ENCODE data around the gene BEAN1. TPM values are rescaled to one million over a fixed set of nuclear protein-coding genes. Genes with fewer than 3 reads are reported as not detected.

Gene BEAN1
- total RNA-seq, 2 experiments from 2014 or later, result not detected

DNA sequence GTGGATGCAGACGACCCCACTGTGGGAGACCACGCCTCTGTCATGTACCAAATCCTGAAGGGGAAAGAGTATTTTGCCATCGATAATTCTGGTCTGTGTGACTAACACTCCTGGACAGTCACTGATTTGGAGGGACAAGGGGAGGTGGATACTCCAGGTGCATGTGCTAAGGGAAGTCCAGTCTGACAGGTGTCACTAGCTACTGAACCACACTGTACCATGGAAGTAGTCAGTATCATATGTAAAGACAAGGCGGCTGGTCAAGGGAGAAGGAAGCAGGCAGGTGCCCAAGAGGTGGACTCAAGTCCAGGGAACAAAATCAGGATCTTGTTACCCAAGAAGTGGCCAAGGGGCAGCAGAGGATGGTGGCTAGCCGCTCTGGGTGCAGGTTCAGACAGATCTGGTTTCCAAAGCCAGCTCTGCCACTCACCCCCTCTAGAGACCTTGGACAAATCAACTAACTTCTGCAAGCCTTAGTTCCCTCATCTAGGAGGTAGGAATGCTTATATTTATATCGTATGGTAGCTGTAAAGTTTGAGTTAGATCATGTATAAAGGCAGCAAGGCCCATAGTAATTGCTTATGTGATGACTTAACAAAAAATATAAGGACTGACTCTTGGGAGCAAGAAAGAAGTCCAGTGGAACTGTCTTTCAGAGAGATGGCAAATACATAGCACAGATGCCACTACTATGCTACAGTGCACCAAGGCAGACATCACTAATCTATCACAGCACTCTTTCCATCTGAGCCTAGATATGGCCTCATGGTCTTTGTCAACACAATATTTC lies 38.5 kb upstream of the BEAN1 start:
- Mint-ChIP-seq H3K36me3 (no peaks in the 10 kb centered on the region), H3K4me1 (no peaks in the 10 kb centered on the region), H3K27ac (no peak overlapping the region), H3K27me3 (peaks cover 8% of the 10 kb centered on the region), H3K9me3 (no peaks in the 10 kb centered on the region), H3K4me3 (no peak overlapping the region)
- no peak for DNase-seq
- ATAC-seq (ENCODE audit: low read depth), result no peak
- POLR2A ChIA-PET, result no interaction called here

DNA sequence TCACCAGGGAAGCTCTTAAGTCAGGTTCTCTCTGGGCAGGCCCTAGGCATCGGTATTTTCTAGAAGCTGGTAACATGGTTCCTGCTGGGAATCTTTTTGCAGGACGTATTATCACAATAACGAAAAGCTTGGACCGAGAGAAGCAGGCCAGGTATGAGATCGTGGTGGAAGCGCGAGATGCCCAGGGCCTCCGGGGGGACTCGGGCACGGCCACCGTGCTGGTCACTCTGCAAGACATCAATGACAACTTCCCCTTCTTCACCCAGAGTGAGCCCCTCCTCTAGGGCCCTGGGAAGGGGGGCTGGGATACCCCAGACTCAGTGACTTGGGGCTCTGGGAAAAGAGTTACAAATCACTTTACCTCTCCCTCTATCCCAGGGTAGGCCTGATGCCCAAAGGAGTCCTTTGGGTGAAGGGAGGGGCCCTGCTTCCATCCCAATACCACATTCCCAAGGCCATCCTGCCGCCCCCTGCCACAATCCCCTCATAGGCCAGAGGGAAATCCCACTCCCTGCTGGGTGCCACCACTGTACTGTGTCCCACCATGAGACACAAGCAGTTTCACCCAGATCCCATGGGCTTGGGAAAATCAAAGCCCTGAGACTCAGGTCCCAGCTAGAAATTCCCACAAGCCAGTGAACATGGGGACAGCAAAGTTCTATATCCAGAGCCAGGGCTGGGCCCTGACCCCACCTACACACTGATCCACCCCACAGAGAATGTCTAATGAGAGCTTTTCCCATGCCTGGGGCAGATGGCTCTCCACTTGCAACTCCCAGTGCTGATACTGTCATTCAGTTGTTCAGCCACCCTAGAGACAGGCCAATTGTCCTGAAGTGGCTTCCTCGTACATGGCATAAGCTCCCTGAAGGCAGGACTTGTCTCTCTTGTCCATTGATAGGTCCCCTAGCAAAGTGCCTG lies 37.6 kb upstream of the BEAN1 start:
- POLR2A ChIA-PET, result no interaction called here
- Mint-ChIP-seq H3K27me3 (peaks cover 17% of the 10 kb centered on the region), H3K9me3 (no peaks in the 10 kb centered on the region), H3K36me3 (no peaks in the 10 kb centered on the region), H3K27ac (no peak overlapping the region), H3K4me3 (no peak overlapping the region), H3K4me1 (no peaks in the 10 kb centered on the region)
- DNase-seq (no peak), ATAC-seq (ENCODE audit: low read depth) (no peak)

DNA sequence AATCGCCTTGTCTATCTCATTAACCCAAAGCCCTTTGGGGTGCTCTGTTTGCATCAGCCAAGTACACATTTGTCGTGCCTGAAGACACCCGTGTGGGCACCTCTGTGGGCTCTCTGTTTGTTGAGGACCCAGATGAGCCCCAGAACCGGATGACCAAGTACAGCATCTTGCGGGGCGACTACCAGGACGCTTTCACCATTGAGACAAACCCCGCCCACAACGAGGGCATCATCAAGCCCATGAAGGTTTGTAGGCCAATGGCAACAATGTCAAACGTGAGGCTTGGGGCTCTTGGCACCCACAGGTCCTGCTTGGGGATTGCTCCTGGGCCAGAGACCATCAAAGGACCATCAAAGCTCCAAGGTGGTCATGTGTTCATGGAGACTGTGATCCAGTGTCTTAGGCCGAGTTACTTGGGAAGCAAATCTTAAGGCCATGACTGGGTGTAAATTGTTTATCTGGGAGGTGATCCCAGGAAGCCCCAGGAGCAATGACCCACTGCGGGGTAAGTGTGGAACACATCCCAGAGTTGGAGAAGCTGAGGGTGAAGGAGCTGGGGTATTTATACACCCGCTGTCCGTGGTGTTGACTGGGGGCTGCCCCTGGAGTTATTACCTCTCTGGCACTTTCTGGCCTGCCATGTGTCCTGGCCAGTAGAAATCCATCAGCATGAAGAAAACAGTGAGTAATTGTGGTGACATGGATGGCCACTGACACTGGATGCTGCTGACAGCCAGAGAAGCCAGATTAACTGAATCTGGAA lies 36.6 kb upstream of the BEAN1 start:
- H3K27me3 Mint-ChIP-seq, result peaks cover 18% of the 10 kb centered on the region
- no peaks in the 10 kb centered on the region for H3K36me3 Mint-ChIP-seq
- no peak overlapping the region for H3K27ac Mint-ChIP-seq
- no peak overlapping the region for H3K4me3 Mint-ChIP-seq
- DNase-seq (no peak), ATAC-seq (ENCODE audit: low read depth) (no peak)
- H3K9me3 Mint-ChIP-seq, result no peaks in the 10 kb centered on the region
- H3K4me1 Mint-ChIP-seq, result no peaks in the 10 kb centered on the region
- POLR2A ChIA-PET, result no interaction called here

- Mint-ChIP-seq H3K4me1 (no peaks in the 10 kb centered on the region), H3K27me3 (peaks cover 17% of the 10 kb centered on the region), H3K4me3 (no peak overlapping the region), H3K27ac (no peak overlapping the region), H3K9me3 (no peaks in the 10 kb centered on the region), H3K36me3 (no peaks in the 10 kb centered on the region)
- DNase-seq (no peak), ATAC-seq (ENCODE audit: low read depth) (no peak)
- POLR2A ChIA-PET, result no interaction called here
Measured at GRCh38 chr16:66391726-66392670, 35.1 kb upstream of the BEAN1 start.

DNA sequence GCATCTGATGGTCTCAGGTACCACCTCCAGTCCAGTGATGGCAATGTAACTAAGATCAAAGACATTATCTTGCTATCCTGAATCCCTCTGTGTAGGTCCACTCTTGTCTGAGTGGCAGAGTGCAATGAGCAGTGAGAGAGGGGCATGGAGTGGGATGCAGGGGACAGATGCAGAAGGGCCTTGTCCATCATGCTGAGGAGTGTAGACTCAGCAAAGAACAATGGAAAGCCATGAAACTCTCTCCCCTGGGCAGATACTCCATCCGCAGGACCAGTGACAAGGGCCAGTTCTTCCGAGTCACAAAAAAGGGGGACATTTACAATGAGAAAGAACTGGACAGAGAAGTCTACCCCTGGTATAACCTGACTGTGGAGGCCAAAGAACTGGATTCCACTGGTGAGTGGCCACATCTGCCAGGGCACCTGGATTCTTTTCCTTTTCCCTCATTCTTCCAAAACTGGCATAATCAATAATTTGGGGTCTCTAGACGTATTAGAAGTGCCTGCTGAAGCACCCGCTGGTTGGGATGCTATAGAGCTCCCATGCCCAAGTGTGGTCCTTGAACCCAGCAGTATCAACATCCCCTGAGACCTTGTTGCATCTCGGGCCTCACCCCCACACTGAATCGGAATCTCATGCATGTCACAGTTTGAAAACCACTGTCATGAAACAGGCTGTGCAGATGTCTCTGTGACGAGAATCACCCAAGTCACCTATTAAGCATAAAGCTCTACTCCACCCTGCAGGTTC lies 31.1 kb upstream of the BEAN1 start:
- Mint-ChIP-seq H3K4me1 (no peaks in the 10 kb centered on the region), H3K4me3 (no peak overlapping the region), H3K9me3 (no peaks in the 10 kb centered on the region), H3K27ac (no peak overlapping the region), H3K27me3 (peaks cover 17% of the 10 kb centered on the region), H3K36me3 (no peaks in the 10 kb centered on the region)
- DNase-seq, result no peak
- no peak for ATAC-seq (ENCODE audit: low read depth)
- POLR2A ChIA-PET, result no interaction called here

- H3K4me3 Mint-ChIP-seq, result no peak overlapping the region
- H3K4me1 Mint-ChIP-seq, result no peaks in the 10 kb centered on the region
- H3K9me3 Mint-ChIP-seq, result no peaks in the 10 kb centered on the region
- DNase-seq (no peak), ATAC-seq (ENCODE audit: low read depth) (no peak)
- H3K27me3 Mint-ChIP-seq, result peaks cover 17% of the 10 kb centered on the region
- POLR2A ChIA-PET, result no interaction called here
- no peak overlapping the region for H3K27ac Mint-ChIP-seq
- H3K36me3 Mint-ChIP-seq, result no peaks in the 10 kb centered on the region
Measured at GRCh38 chr16:66397736-66398433, 29.2 kb upstream of the BEAN1 start.

DNA sequence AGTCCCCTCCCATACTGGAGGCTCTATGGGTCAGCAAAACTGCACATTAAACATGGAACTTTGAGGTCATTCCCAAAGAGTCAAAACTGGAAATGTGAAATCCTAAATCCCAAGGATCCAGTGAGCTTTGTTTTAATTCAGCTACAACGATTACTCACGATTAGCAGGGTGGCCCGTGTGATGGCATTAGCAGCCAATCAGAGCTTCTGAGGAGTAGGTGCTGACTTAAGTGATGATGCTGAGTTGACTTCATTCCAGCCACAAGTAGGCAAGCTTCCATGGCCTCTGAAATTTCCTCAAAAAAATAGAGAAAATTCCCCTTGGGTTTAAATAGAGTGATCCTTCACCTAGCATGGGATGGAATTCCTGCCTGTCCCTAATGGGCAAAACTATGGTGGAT lies 28.1 kb upstream of the BEAN1 start:
- no peak overlapping the region for H3K4me3 Mint-ChIP-seq
- peaks cover 10% of the 10 kb centered on the region for H3K27me3 Mint-ChIP-seq
- ATAC-seq (ENCODE audit: low read depth), result no peak
- POLR2A ChIA-PET, result no interaction called here
- no peak for DNase-seq
- no peaks in the 10 kb centered on the region for H3K9me3 Mint-ChIP-seq
- H3K36me3 Mint-ChIP-seq, result no peaks in the 10 kb centered on the region
- no peak overlapping the region for H3K27ac Mint-ChIP-seq
- no peaks in the 10 kb centered on the region for H3K4me1 Mint-ChIP-seq

GRCh38 chr16:66399930-66400329 lies 27.2 kb upstream of the BEAN1 start:
- Mint-ChIP-seq H3K27ac (no peak overlapping the region), H3K4me1 (no peaks in the 10 kb centered on the region), H3K36me3 (no peaks in the 10 kb centered on the region), H3K4me3 (no peak overlapping the region), H3K9me3 (no peaks in the 10 kb centered on the region), H3K27me3 (peaks cover 6% of the 10 kb centered on the region)
- ATAC-seq (ENCODE audit: low read depth), result no peak
- POLR2A ChIA-PET, result no interaction called here
- DNase-seq, result no peak

DNA sequence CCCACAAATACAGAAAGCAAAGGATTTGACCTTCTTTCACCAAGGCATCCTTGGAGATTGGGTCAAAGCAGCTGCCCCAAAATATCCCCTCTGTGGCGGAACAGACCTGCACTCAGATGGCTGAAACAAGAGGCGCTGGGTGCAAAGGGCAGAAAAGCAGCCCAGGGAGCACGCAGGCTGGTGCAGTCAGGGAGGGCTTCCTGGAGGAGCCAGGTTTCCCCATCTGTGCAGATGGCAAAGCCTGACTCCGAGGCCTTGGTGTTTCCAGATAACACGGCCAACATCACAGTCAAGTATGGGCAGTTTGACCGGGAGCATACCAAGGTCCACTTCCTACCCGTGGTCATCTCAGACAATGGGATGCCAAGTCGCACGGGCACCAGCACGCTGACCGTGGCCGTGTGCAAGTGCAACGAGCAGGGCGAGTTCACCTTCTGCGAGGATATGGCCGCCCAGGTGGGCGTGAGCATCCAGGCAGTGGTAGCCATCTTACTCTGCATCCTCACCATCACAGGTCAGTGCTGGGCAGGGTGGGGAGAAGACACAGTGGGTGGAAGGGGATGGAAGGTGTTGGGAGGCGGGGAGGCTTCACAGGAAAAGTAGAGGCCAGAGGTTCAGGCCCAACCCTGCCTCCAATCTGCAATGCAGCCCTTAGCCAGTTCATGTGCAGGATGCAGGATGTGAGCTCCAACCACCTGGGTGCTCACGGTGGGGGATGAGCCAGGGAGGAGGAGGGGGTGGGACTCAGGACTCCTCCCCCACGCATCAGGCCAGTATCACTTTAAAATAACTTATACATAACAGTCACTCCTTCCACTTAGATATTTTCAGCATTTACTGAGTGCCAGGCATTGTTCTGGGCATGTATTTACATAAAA lies 26.4 kb upstream of the BEAN1 start:
- DNase-seq, result no peak
- POLR2A ChIA-PET, result no interaction called here
- peaks cover 14% of the 10 kb centered on the region for H3K27me3 Mint-ChIP-seq
- H3K27ac Mint-ChIP-seq, result no peak overlapping the region
- no peaks in the 10 kb centered on the region for H3K9me3 Mint-ChIP-seq
- H3K36me3 Mint-ChIP-seq, result no peaks in the 10 kb centered on the region
- no peak overlapping the region for H3K4me3 Mint-ChIP-seq
- H3K4me1 Mint-ChIP-seq, result no peaks in the 10 kb centered on the region
- no peak for ATAC-seq (ENCODE audit: low read depth)

DNA sequence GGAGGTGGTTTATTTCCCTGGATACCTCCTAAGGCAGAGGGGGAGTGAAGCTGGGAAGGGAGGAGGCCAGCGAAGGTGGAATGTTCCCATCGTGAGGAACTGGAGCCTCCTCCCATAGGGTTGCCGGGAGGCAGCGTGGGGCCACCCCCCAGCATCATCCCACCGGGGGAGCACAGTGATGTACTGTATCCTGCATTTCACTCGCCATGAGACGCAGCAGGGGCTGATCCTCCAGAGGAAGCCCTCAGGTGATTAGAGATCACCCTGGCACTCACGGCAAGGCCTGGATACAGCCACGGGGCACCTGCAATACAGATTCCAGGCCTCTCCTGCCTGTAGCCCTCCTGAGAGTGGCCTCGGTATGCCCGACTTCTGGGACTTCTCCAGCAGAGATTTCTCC lies 25.5 kb upstream of the BEAN1 start:
- DNase-seq (no peak), ATAC-seq (ENCODE audit: low read depth) (no peak)
- Mint-ChIP-seq H3K27ac (no peak overlapping the region), H3K9me3 (no peaks in the 10 kb centered on the region), H3K27me3 (peaks cover 16% of the 10 kb centered on the region), H3K4me1 (no peaks in the 10 kb centered on the region), H3K4me3 (no peak overlapping the region), H3K36me3 (no peaks in the 10 kb centered on the region)
- POLR2A ChIA-PET, result no interaction called here

GRCh38 chr16:66402166-66402565 lies 24.9 kb upstream of the BEAN1 start:
- Mint-ChIP-seq H3K9me3 (no peaks in the 10 kb centered on the region), H3K4me3 (no peak overlapping the region), H3K36me3 (no peaks in the 10 kb centered on the region), H3K27me3 (peaks cover 16% of the 10 kb centered on the region), H3K4me1 (peaks cover 4% of the 10 kb centered on the region), H3K27ac (no peak overlapping the region)
- POLR2A ChIA-PET, result no interaction called here
- no peak for DNase-seq
- ATAC-seq (ENCODE audit: low read depth), result no peak

Measured in activated naive CD8-positive, alpha-beta T cell treated with anti-CD3 and anti-CD28 coated beads, Interleukin-2, amount 10 ng/mL, durations not matched to agents 7 days and 5 days (primary cell).